IMR-90 (cell line): ENCODE results near the gene PYGB. TPM values are rescaled to one million over a fixed set of nuclear protein-coding genes. Genes with fewer than 3 reads are reported as not detected.

Experiments used
- ATAC-seq: fragments of 200-7000 bp; cut with Tn5 transposase; 2 replicates; pipeline ENCODE4 v1.9.1; 2020; ENCODE audit warnings: low read depth, mild to moderate bottlenecking, moderate library complexity
- BruUV-seq: library from RNA; stranded (reverse); fragments of 400-500 nt; replicated peaks from 2 replicates; lab custom pipeline; 2021; lab: Mats Ljungman, UMichigan
- CTCF ChIA-PET: fragments of 300-600 bp; formaldehyde crosslinking; extraction: SDS; loops from one replicate; lab custom pipeline; 2021; ENCODE audit warnings: antibody characterized with exemption; lab: Yijun Ruan, JAX
- POLR2A ChIA-PET: fragments of 300-600 bp; sonication (Branson Sonifier 250); formaldehyde crosslinking; loops from one replicate; lab custom pipeline; 2022; ENCODE audit warnings: antibody characterized with exemption; ENCODE audit not compliant: unreplicated experiment; lab: Charles Lee
- DNase-seq: peaks from one replicate; pipeline ENCODE4 v3.0.0; 2013
- H2AFZ ChIP-seq: replicated peaks from 2 replicates; pipeline ENCODE3; 2013; ENCODE audit warnings: low read length, mild to moderate bottlenecking; ENCODE audit not compliant: poor library complexity
- H2AK5ac ChIP-seq: 2 replicates; pipeline ENCODE4 v1.6.1; 2013; ENCODE audit warnings: low read depth, low read length, inconsistent platforms
- H2AK9ac ChIP-seq: replicated peaks from 2 replicates; pipeline ENCODE3; 2013; ENCODE audit warnings: mild to moderate bottlenecking, low read depth, low read length, moderate library complexity; ENCODE audit not compliant: poor library complexity
- H2BK120ac ChIP-seq: 2 replicates; pipeline ENCODE4 v1.6.1; 2013; ENCODE audit warnings: low read depth, low read length, inconsistent platforms
- H2BK15ac ChIP-seq: 3 replicates; pipeline ENCODE4 v1.6.1; 2013; ENCODE audit warnings: low read depth, low read length, inconsistent platforms
- H2BK20ac ChIP-seq: 2 replicates; pipeline ENCODE4 v1.6.1; 2013; ENCODE audit warnings: low read depth, mild to moderate bottlenecking, inconsistent platforms, low read length, moderate library complexity
- H2BK5ac ChIP-seq: 2 replicates; pipeline ENCODE4 v1.6.1; 2013; ENCODE audit warnings: mild to moderate bottlenecking, low read depth, low read length, inconsistent platforms; ENCODE audit not compliant: poor library complexity, severe bottlenecking
- H3K14ac ChIP-seq: replicated peaks from 2 replicates; pipeline ENCODE4 v1.6.1; 2013; ENCODE audit warnings: low read depth, low read length, inconsistent platforms
- H3K18ac ChIP-seq: 2 replicates; pipeline ENCODE4 v1.6.1; 2013; ENCODE audit warnings: low read depth, low read length, control low read depth
- H3K23ac ChIP-seq: 2 replicates; pipeline ENCODE4 v1.6.1; 2013; ENCODE audit warnings: low read depth, low read length, inconsistent platforms
- H3K27ac ChIP-seq: 2 replicates; pipeline ENCODE4 v1.5.1; 2013; ENCODE audit warnings: mild to moderate bottlenecking, control low read depth, low read length; ENCODE audit not compliant: insufficient read depth
- H3K27me3 ChIP-seq: 2 replicates; pipeline ENCODE4 v1.6.1; 2013; ENCODE audit warnings: low read length; ENCODE audit not compliant: control insufficient read depth, insufficient read depth
- H3K36me3 ChIP-seq: 2 replicates; pipeline ENCODE4 v1.6.1; 2013; ENCODE audit warnings: low read length, mixed read lengths; ENCODE audit not compliant: control insufficient read depth, insufficient read depth
- H3K4ac ChIP-seq: 2 replicates; pipeline ENCODE4 v1.6.1; 2013; ENCODE audit warnings: low read depth, low read length, inconsistent platforms
- H3K4me1 ChIP-seq: 2 replicates; pipeline ENCODE4 v1.6.1; 2013; ENCODE audit warnings: low read length, mixed read lengths; ENCODE audit not compliant: control insufficient read depth, insufficient read depth
- H3K4me2 ChIP-seq: 2 replicates; pipeline ENCODE4 v1.6.1; 2013; ENCODE audit warnings: low read depth, mild to moderate bottlenecking, control low read depth, low read length, moderate library complexity
- H3K4me3 ChIP-seq: 2 replicates; pipeline ENCODE4 v1.5.1; 2013; ENCODE audit warnings: low read depth, mild to moderate bottlenecking, control low read depth, low read length, moderate library complexity; ENCODE audit not compliant: insufficient read depth
- H3K56ac ChIP-seq: 2 replicates; pipeline ENCODE4 v1.6.1; 2013; ENCODE audit warnings: low read length, inconsistent platforms; ENCODE audit not compliant: insufficient read depth; ENCODE audit errors: extremely low read depth
- H3K79me1 ChIP-seq, 2 experiments: 2 replicates each; pipeline ENCODE4 v1.6.1; 2013; ENCODE audit warnings: low read length in 2 of 2, inconsistent platforms in 1 of 2, low read depth in 1 of 2
- H3K9ac ChIP-seq: 2 replicates; pipeline ENCODE4 v1.6.1; 2013; ENCODE audit warnings: low read depth, low read length, control low read depth
- H3K9me1 ChIP-seq: 2 replicates; pipeline ENCODE4 v1.6.1; 2013; ENCODE audit warnings: low read length, inconsistent platforms; ENCODE audit not compliant: insufficient read depth
- H3K9me3 ChIP-seq: 2 replicates; pipeline ENCODE4 v1.6.1; 2013; ENCODE audit warnings: low read length; ENCODE audit not compliant: control insufficient read depth, insufficient read depth
- H4K20me1 ChIP-seq: 2 replicates; pipeline ENCODE4 v1.6.1; 2013; ENCODE audit warnings: low read length, inconsistent platforms; ENCODE audit not compliant: insufficient read depth
- H4K5ac ChIP-seq: 2 replicates; pipeline ENCODE4 v1.6.1; 2013; ENCODE audit warnings: mild to moderate bottlenecking, low read depth, low read length, control low read depth
- H4K8ac ChIP-seq, 2 experiments: 2 replicates each; pipeline ENCODE4 v1.6.1; 2013; ENCODE audit warnings: low read depth in 2 of 2, low read length in 2 of 2, control low read depth in 1 of 2, inconsistent platforms in 1 of 2
- H4K91ac ChIP-seq: 2 replicates; pipeline ENCODE4 v1.6.1; 2013; ENCODE audit warnings: low read depth, low read length, inconsistent platforms; ENCODE audit not compliant: insufficient read depth
- BHLHE40 ChIP-seq: fragments of 150-350 bp; IDR thresholded peaks from 2 replicates; pipeline ENCODE4 v1.6.1; 2016; ENCODE audit warnings: mild to moderate bottlenecking, low read depth, low read length
- CEBPB ChIP-seq: IDR thresholded peaks from 2 replicates; pipeline ENCODE4 v1.6.1; 2012; ENCODE audit warnings: low read depth, low read length, improper control_type of control experiment
- FOS ChIP-seq: fragments of 150-350 bp; IDR thresholded peaks from 2 replicates; pipeline ENCODE4 v1.6.1; 2016; ENCODE audit warnings: low read depth, low read length
- MAFK ChIP-seq: IDR thresholded peaks from 2 replicates; pipeline ENCODE4 v1.6.1; 2012; ENCODE audit warnings: low read depth, low read length, improper control_type of control experiment
- MXI1 ChIP-seq: IDR thresholded peaks from 2 replicates; pipeline ENCODE4 v1.6.1; 2012; ENCODE audit warnings: low read depth, mild to moderate bottlenecking, low read length, moderate library complexity, borderline replicate concordance
- NFE2L2 ChIP-seq: fragments of 150-350 bp; IDR thresholded peaks from 2 replicates; pipeline ENCODE4 v1.6.1; 2016; ENCODE audit warnings: low read depth, mild to moderate bottlenecking, low read length
- RCOR1 ChIP-seq: IDR thresholded peaks from 2 replicates; pipeline ENCODE4 v1.6.1; 2012; ENCODE audit warnings: mild to moderate bottlenecking, low read length, improper control_type of control experiment; ENCODE audit not compliant: insufficient replicate concordance
- RFX5 ChIP-seq: IDR thresholded peaks from 2 replicates; pipeline ENCODE4 v1.8.0; 2012; ENCODE audit warnings: low read depth, mild to moderate bottlenecking, low read length, moderate library complexity
- SMC3 ChIP-seq: fragments of 150-350 bp; IDR thresholded peaks from 2 replicates; pipeline ENCODE4 v1.6.1; 2016; ENCODE audit warnings: low read depth, mild to moderate bottlenecking, antibody characterized with exemption, low read length, moderate library complexity
- WGBS, 2 experiments: methylation state at CpG; one replicate each; pipeline versions ENCODE4 v1.1.5 to v1.1.7; 2013; ENCODE audit warnings: missing lambda C conversion rate in 2 of 2; ENCODE audit not compliant: insufficient read length in 1 of 2; ENCODE audit errors: extremely low coverage in 2 of 2; 5-methylcytosine and 5-hydroxymethylcytosine counted together
- dilution Hi-C: fragments of 300-500 bp; cut with HindIII; formaldehyde crosslinking; loops from one replicate; pipeline ENCODE4 v1.14.3; 2018; ENCODE audit warnings: low sequenced_read_pairs; ENCODE audit not compliant: unreplicated experiment
- in situ Hi-C: fragments of 300-500 bp; cut with MboI; formaldehyde crosslinking; loops from 3 replicates; pipeline ENCODE4 v1.14.3; 2019; ENCODE audit warnings: low sequenced_read_pairs, inconsistent platforms, mixed read lengths
- intact Hi-C: fragments of 100-400 bp; cut with micrococcal nuclease; formaldehyde crosslinking; loops from 2 replicates; pipeline ENCODE4 v1.10.0; 2022
- polyA plus RNA-seq, 3 experiments: library from polyadenylated mRNA; depleted of rRNA; stranded (reverse); fragments of >200 nt; gene quantifications; 2 replicates each; pipeline ENCODE4 v1.2.3, GENCODE V29; 2012; ENCODE audit warnings: low replicate concordance in 1 of 3
- total RNA-seq: library from RNA; depleted of rRNA; stranded (reverse); fragments of >200 nt; gene quantifications from 2 replicates; pipeline ENCODE4 v1.2.3, GENCODE V29; 2012
- TF ChIP-seq, protein P1 (sequence below): conservative IDR thresholded peaks from 2 replicates; pipeline ENCODE4 v1.5.1; 2012; ENCODE audit warnings: mild to moderate bottlenecking, low read depth, low read length, improper control_type of control experiment

PYGB gene
- total and polyA plus RNA-seq, 2 of the 4 experiments (the other 2 are of a cell fraction), result 72.4 to 83.1 TPM

DNA sequence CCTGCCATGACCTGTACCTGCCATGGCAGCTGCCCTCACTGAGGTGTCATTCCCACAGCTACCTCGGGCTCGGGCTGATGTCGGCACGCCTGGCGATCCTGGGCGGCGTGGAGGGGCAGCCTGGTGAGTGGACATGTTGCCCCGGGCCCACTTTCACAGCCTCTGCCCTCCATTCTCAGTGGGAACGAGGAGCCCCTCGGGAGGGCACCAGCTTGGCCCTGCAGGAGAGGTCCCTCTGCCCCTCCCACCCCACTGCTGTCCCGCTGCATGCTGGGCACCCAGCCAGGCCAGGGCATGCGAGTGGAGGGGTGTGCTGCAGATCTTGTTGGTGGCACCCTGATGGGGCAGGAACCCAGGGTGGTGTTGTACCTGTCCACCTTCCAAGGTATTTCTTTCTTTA, 29.4 kb upstream of the PYGB start:
- no peak overlapping the region for H3K14ac ChIP-seq
- H4K91ac ChIP-seq, result no peak overlapping the region
- H2BK120ac ChIP-seq, result no peak overlapping the region
- no peak overlapping the region for H3K18ac ChIP-seq
- WGBS, 2 experiments, result 95% methylated on average over 7 of the region's 12 CpGs; no CpG with 5 or more reads in 1 of the 2 experiments
- no peak overlapping the region for H3K4me2 ChIP-seq
- H3K9me3 ChIP-seq, result no peaks in the 10 kb centered on the region
- H2AK5ac ChIP-seq, result no peak overlapping the region
- H2AK9ac ChIP-seq, result no peak overlapping the region
- dilution Hi-C loops, result no loop called here
- TF ChIP-seq CEBPB (no peak), SMC3 (no peak), BHLHE40 (no peak), NFE2L2 (no peak), MXI1 (no peak), MAFK (no peak), RFX5 (no peak), FOS (no peak), RCOR1 (no peak)
- TF ChIP-seq, protein P1, sequence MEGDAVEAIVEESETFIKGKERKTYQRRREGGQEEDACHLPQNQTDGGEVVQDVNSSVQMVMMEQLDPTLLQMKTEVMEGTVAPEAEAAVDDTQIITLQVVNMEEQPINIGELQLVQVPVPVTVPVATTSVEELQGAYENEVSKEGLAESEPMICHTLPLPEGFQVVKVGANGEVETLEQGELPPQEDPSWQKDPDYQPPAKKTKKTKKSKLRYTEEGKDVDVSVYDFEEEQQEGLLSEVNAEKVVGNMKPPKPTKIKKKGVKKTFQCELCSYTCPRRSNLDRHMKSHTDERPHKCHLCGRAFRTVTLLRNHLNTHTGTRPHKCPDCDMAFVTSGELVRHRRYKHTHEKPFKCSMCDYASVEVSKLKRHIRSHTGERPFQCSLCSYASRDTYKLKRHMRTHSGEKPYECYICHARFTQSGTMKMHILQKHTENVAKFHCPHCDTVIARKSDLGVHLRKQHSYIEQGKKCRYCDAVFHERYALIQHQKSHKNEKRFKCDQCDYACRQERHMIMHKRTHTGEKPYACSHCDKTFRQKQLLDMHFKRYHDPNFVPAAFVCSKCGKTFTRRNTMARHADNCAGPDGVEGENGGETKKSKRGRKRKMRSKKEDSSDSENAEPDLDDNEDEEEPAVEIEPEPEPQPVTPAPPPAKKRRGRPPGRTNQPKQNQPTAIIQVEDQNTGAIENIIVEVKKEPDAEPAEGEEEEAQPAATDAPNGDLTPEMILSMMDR, result no peak
- H3K23ac ChIP-seq, result no peak overlapping the region
- ChIA-PET POLR2A (no interaction called here), CTCF (no interaction called here)
- peaks cover 3% of the 10 kb centered on the region; the same call in 1 of the 2 replicates for H3K4me1 ChIP-seq
- H2AFZ ChIP-seq, result no peak overlapping the region
- intact Hi-C loops, result no loop called here
- no peaks in the 10 kb centered on the region for H3K27me3 ChIP-seq
- no peak overlapping the region for H4K8ac ChIP-seq
- H2BK20ac ChIP-seq, result no peak overlapping the region
- no peaks in the 10 kb centered on the region for H4K20me1 ChIP-seq
- no peak overlapping the region for H3K4me3 ChIP-seq
- no peak overlapping the region for H2BK15ac ChIP-seq
- H3K79me1 ChIP-seq, result no peaks in the 10 kb centered on the region
- no peak overlapping the region for H3K56ac ChIP-seq
- BruUV-seq, result no TSS peak
- no peak overlapping the region for H4K5ac ChIP-seq
- no peak overlapping the region for H3K27ac ChIP-seq
- H3K36me3 ChIP-seq, result peaks cover 25% of the 10 kb centered on the region
- H3K9ac ChIP-seq, result no peak overlapping the region
- H2BK5ac ChIP-seq, result no peak overlapping the region
- in situ Hi-C loops, result loop anchor here (10.0 kb wide), 2 partner anchors 46 to 166 kb away; no protein-coding TSS in a partner anchor
- no peaks in the 10 kb centered on the region; the same call in 1 of the 2 replicates for H3K9me1 ChIP-seq
- DNase-seq (no peak), ATAC-seq (no peak)
- no peak overlapping the region for H3K4ac ChIP-seq
